ENCODE results near the gene VWA5B2. TPM values are rescaled to one million over a fixed set of nuclear protein-coding genes. Genes with fewer than 3 reads are reported as not detected.
"Not testable (repeated sequence)": the region's sequence is repeated elsewhere in the genome, so short reads cannot be mapped to it uniquely, and the experiment has no call there.

VWA5B2 gene
- total RNA-seq, 1 experiment from 2014 or later, result 0.57 TPM

DNA sequence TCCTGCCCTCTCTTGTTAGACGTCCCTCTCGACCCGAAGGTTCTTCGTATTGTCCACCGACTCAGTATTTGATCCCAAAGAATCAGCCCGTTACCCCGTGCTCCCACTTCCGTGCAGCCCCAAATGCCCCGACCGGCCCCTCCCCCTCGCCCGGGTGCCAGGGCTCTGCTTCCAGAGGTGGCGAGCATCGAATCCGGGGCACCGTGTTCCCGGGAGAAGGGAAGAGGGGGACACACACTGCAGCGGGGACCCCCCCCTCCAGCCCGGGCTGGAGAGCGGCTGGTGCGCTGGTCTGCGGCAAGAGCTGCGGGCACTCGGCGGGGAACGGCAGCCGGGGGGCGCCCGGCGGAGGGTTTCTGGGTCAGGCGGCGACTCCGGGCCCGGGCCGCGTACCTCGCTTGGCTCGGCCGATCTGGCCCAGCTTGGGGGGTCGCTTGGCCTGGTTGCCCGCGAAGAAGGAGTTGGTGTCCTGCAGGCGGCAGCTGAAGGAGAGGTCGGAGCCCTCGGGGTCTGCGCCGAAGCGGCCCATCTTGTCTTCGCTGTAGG is 31.4 kb downstream of the VWA5B2 start:
- in situ Hi-C loops (cut with HindIII; ENCODE audit: low pct_unique_long_range_greater_than_20kb, low sequenced_read_pairs), result no loop called here
- peak; percentile 22 for DNase-seq (ENCODE audit: low read depth)

DNA sequence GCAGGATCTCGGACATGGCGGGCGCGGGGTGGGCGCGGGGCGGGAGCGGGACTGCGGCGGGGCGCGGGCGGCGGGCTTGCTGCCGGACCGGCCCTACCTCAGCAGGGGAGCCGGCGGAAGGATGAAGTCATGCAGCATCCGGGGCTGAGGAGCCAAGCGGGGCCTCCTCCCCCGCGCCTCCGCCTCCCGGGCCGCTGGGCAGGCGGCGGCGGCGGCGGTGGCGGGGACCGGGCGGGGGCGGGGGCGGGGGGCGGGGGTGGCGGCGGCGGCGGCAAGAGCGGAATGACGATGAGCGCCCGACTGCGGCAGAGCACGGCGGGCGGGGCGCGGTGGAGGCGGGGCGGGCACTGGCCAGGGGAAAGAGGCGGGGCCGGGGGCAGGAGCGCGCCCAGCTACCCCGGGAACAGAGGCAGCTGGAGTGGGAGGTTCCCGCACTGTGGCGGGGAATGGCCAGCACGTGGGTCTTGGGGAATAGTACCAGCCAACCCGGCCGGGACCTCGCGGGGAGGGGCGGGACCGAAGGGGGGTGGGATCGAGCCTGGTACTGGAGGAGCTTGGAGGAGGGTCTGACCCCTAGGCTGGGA is 32.0 kb downstream of the VWA5B2 start, which contains the start of gene CAMK2N2:
CAMK2N2 (minus strand) TSS at position 284 of the 584 bp plus-strand sequence; CDS start at position 16, 268 bp downstream.
- DNase-seq (ENCODE audit: low read depth), result peak; percentile 67
- in situ Hi-C loops (cut with HindIII; ENCODE audit: low pct_unique_long_range_greater_than_20kb, low sequenced_read_pairs), result no loop called here

DNA sequence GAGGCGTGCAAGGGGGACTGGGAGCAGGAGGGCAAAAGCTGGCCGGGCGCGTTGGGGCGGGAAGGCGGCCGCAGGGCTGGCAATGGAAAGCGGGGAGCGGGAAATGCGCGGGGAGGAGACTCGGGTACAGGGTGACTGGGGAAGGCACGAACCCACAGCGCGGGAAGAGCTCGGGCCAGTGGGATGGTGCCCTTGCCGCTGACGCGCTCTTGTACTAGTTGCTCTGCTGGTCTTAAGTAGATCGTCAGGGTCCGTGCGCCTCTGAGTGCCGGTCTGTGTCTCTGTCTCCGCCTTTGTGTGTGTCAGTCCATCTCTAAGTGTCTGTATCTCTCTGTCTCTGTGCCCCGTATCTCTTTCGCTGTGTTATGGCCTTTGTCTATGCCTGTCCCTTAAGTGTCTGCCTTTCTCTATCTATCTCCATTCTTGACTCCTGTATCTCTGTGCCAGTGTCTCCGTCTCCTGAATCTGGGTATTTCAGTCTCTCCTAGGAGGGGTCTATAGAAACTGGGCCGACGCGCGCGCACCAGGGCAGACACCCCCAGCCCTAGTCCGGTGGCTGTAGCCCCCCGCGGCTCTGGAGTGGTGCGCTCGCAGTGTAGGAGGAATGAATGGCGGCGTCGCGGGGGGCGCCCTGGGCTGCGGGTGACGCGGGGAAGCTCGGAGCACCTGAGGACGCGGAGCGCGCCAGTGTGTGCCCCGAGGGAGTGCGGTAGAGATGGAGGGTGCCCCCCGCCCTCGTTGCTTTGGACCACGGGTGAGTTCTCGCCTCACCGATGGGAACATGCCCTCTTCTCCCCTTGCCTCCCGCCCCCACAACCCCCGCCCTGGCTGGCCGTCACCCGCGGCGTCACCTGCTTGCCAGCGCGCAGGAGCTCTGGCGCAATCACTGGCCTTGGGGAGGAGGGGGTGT is 32.7 kb downstream of the VWA5B2 start:
- DNase-seq (ENCODE audit: low read depth), result peak; percentile 57
- in situ Hi-C loops (cut with HindIII; ENCODE audit: low pct_unique_long_range_greater_than_20kb, low sequenced_read_pairs), result no loop called here

DNA sequence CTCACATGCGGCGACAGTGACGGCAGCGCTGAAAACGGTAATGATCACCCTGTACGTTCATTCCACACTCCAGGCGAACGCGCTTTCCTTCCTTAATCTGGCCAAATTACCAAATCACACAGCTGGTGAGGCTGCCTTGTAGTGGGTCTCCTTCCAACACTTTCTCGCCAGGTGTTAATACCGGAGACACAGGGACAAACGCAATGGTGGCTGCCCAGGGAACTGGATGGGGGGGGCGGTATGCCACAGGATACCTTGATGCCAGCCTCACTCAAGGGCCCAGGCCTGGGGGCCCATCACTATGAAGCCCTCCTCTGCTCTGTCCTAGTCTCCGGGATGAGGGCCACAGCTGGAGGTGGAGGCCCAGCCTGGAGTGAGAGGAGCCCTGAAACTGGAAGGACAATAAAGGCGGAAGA is 33.4 kb downstream of the VWA5B2 start:
- DNase-seq (ENCODE audit: low read depth), result no peak
- in situ Hi-C loops (cut with HindIII; ENCODE audit: low pct_unique_long_range_greater_than_20kb, low sequenced_read_pairs), result no loop called here

DNA sequence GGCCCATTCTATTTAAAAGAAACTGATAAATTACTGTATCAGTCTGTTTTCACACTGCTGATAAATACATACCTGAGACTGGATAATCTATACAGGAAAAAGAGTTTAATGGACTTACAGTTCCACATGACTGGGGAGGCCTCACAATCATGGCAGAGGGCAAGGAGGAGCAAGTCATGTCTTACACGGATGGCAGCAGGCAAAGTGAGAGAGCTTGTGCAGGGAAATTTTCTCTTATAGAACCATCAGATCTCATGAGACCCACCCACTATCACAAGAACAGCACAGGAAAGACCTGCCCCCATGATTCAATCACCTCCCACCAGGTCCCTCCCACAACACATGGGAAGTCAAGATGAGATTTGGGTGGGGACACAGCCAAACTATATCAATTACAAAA is 37.9 kb downstream of the VWA5B2 start:
- in situ Hi-C loops (cut with HindIII; ENCODE audit: low pct_unique_long_range_greater_than_20kb, low sequenced_read_pairs), result not testable (repeated sequence)

DNA sequence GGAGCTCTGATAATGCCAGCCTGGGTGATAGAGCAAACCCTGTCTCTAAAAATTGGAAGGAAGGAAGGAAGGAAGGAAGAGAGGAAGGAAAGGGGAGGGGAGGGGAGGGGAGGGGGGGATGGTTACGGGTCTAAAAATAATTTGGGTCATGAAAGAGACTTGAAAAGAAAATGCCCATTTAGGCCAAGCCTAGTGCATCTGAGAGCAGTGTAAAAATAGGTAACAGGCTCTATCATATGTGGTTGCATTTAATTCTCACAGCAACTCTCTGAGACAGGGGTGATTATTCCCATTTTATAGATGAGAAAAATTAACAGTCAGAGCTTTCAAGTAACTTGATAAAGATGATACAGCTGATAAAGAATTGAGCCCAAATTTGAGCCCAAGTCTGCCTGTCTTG is 42.9 kb downstream of the VWA5B2 start:
- in situ Hi-C loops (cut with HindIII; ENCODE audit: low pct_unique_long_range_greater_than_20kb, low sequenced_read_pairs), result no loop called here
- no peak for DNase-seq (ENCODE audit: low read depth)

More for the DNA sequence above, 37.9 kb downstream of the VWA5B2 start:
- DNase-seq (ENCODE audit: low read depth), result not testable (repeated sequence)

DNA sequence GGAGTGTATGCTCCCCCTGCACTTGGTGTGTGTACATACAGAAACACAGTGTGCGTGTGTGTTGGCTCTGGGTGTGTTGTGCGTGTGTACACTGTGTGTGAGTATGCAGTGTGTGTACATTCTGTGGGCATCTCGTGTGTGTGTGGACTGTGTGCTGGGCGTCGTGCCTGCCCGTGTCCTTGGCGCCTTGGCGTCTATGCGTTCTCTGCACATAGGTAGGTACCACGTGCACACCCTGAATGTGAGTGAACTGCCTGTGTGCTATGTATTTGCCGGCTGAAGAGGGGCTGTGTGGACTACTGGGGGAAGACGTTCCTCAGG is 46.0 kb downstream of the VWA5B2 start:
- in situ Hi-C loops (cut with HindIII; ENCODE audit: low pct_unique_long_range_greater_than_20kb, low sequenced_read_pairs), result no loop called here
- DNase-seq (ENCODE audit: low read depth), result no peak

DNA sequence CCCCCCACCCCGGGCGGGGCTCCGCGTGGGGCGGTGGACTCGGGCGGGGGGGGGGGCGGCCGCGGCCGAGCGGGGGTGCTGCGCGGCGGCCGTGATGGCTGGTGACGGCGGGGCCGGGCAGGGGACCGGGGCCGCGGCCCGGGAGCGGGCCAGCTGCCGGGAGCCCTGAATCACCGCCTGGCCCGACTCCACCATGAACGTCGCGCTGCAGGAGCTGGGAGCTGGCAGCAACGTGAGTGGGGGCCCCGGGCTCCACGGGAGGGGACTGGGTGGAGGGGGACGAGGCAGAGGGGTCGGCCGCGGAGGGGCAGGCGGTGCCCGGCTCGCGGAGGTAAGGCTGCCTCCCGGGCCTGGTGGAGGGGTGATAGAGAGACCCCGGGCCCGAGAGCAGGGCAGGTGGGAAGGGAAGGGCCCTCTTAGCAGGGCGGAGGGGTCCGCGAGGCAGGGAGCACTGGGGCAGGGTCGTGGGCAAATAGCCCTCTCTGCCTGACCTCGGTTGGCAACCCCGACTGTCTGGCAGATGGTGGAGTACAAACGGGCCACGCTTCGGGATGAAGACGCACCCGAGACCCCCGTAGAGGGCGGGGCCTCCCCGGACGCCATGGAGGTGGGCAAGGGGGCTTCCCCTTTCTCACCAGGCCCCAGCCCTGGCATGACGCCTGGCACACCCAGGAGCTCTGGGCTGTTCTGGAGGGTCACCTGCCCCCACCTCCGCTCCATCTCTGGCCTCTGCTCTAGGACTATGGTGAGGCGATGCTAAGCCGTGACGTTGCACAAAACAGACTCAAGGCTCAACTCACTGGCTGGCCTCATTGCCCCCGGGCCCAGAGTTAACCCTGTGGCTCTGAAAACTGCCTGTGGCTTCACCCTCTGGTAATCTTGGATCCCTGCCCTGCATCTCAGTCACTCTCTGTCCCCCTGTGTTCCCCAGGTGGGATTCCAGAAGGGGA is 46.9 kb downstream of the VWA5B2 start, which contains the start of gene ECE2:
ECE2 (plus strand) TSS at position 62 of the 950 bp plus-strand sequence; CDS start at position 194, 132 bp downstream.
- in situ Hi-C loops (cut with HindIII; ENCODE audit: low pct_unique_long_range_greater_than_20kb, low sequenced_read_pairs), result no loop called here
- no peak for DNase-seq (ENCODE audit: low read depth)

DNA sequence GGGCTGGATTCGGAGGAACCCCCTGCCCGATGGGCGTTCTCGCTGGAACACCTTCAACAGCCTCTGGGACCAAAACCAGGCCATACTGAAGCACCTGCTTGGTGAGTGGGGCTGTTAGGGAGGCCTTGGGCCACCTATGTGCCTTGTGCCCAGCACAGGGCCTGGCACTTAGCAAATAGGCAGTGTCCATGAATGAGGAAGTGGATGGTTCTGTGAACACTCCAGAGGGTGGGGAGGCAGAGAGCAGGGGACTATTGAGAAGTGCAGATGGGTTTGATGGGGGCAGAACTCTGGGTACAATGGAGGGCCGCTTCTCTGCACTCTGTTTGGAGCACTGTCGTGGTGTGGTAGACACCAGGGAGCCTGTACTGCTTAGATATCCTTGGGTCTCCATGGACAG is 48.0 kb downstream of the VWA5B2 start:
- DNase-seq (ENCODE audit: low read depth), result no peak
- in situ Hi-C loops (cut with HindIII; ENCODE audit: low pct_unique_long_range_greater_than_20kb, low sequenced_read_pairs), result no loop called here

DNA sequence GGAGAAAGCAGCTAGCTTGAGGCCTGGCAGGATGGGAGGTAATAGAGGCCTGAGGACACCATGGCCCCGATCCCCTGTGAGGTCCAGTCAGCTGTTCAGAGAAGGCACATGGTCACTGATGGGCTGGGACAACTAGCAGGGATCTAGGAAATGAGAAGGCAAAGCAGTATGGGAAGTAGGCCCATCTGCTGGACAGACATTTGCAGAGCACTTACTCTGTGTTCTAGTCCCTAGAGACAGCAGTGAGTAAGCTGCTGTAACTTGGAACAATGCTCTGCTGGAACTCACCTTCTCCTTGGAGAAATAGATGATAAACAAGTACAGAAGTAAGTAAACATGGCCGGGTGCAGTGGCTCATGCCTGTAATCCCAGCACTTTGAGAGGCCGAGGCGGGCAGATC is 53.6 kb downstream of the VWA5B2 start:
- DNase-seq (ENCODE audit: low read depth), result no peak
- in situ Hi-C loops (cut with HindIII; ENCODE audit: low pct_unique_long_range_greater_than_20kb, low sequenced_read_pairs), result no loop called here

DNA sequence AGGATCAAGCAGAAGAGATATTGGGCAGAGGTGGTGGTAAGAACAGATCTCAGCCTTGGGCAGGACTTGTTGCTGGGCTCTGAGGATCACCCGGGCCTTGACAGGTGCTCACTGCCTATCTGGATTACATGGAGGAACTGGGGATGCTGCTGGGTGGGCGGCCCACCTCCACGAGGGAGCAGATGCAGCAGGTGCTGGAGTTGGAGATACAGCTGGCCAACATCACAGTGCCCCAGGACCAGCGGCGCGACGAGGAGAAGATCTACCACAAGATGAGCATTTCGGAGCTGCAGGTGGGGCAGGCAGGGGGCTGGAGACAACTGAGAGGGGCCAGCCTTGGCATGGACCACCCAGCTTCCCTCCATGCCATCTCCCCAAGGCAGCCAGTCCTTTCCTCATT is 54.3 kb downstream of the VWA5B2 start:
- no peak for DNase-seq (ENCODE audit: low read depth)
- in situ Hi-C loops (cut with HindIII; ENCODE audit: low pct_unique_long_range_greater_than_20kb, low sequenced_read_pairs), result no loop called here

DNA sequence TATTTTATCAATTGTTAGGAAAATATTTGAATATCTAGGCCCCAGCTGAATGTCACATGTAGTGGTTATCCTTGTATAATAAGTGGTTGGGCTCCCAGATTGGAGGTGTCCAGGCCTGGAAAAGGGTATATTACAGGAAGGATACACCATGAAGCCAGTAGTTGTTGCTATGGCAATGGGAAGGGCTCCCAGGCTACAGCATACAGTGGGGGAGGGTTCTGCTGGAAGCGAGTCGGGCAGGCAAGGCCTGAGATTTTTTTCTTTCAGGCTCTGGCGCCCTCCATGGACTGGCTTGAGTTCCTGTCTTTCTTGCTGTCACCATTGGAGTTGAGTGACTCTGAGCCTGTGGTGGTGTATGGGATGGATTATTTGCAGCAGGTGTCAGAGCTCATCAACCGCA is 55.3 kb downstream of the VWA5B2 start:
- DNase-seq (ENCODE audit: low read depth), result peak; percentile 60
- in situ Hi-C loops (cut with HindIII; ENCODE audit: low pct_unique_long_range_greater_than_20kb, low sequenced_read_pairs), result no loop called here

DNA sequence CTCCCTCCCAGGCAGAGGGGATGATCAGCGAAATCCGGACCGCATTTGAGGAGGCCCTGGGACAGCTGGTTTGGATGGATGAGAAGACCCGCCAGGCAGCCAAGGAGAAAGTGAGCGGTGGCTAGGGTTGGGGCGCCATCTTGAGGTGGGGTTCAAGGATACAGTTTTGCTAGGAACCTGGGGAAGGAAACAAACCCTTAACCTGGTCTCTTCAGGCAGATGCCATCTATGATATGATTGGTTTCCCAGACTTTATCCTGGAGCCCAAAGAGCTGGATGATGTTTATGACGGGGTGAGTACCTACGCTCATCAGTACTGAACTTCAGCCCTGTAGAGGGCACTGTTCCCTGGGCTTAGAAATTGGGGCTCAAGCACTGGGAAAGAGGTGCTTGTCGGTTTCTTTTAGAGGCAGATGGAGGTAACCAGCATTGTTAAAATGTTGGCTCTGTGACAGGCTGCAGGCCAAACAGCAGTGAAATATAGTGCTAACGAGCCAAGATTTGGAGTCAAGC is 60.1 kb downstream of the VWA5B2 start:
- in situ Hi-C loops (cut with HindIII; ENCODE audit: low pct_unique_long_range_greater_than_20kb, low sequenced_read_pairs), result no loop called here
- DNase-seq (ENCODE audit: low read depth), result peak; percentile 33

DNA sequence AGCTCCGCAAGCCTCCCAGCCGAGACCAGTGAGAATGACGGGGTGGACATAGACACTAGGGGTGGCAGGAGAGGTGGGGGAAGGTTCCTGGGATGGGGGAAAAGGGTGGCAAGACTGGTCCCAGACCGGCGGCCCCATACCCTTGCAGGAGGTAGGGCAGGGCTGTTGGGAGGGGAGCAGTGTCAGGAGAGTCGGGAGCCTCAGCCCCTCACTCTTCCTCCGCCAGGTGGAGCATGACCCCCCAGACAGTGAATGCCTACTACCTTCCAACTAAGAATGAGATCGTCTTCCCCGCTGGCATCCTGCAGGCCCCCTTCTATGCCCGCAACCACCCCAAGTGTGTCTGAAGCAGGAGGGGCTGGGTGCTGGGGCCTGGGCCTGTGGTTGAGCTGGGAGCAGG is 60.9 kb downstream of the VWA5B2 start:
- in situ Hi-C loops (cut with HindIII; ENCODE audit: low pct_unique_long_range_greater_than_20kb, low sequenced_read_pairs), result no loop called here
- DNase-seq (ENCODE audit: low read depth), result no peak

DNA sequence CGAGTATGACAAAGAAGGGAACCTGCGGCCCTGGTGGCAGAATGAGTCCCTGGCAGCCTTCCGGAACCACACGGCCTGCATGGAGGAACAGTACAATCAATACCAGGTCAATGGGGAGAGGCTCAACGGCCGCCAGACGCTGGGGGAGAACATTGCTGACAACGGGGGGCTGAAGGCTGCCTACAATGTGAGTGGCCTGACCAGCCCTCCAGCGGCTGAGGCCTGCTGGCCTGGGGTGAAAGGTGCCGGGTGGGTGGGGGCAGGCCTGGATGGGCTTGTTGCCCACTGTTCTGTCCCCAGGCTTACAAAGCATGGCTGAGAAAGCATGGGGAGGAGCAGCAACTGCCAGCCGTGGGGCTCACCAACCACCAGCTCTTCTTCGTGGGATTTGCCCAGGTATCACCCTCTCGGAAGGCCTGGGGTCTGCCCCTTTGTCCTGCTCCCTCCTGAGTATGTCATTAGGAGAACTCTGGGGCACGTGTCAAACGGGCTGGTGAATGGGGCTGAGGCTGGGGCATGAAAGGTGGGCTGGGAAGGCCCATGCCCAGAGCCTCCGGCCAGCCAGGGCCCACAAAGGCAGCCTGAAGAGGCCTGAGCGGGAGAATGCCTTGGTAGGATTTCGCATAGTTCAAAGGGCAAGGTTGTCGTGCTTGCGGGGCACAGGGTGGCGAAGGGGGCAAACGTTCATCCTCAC is 61.8 kb downstream of the VWA5B2 start:
- no peak for DNase-seq (ENCODE audit: low read depth)
- in situ Hi-C loops (cut with HindIII; ENCODE audit: low pct_unique_long_range_greater_than_20kb, low sequenced_read_pairs), result no loop called here
